GM21786 (cell line): ENCODE data around the gene ARFGEF2.

ENCODE experiments used
- ATAC-seq: cut with Tn5 transposase; IDR thresholded peaks from one replicate; pipeline ENCODE4 v1.9.1; 2021; ENCODE audit not compliant: unreplicated experiment

Gene ARFGEF2

DNA sequence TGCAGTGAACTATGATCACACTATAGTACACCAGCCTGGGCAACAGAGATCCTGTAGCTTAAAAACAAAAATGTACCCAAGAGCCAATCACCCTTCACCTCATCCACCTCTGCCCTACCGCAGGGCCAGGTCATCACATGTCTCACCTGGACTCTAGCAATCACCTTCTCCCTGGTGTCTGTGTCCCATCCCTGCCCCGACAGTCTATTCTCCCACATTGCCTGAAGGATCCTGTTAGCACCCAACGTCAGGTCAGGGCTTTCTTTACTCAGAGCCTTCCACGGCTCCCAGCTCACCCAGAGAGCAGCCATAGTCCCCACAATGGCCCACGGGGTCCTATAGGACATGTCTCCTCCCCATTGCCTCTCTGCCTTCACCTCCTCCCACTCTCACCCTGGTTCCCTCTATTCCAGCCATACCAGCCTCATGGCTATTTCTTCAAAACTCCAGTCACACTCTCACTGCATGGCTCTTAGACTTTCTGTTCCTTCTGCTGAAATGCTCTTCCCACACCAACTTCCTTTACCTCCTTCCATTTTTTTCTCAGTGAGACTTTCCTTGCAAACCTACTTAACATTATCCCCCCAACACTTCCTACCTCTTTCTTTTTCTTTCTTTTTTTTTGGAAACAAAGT, 22.5 kb upstream of the ARFGEF2 start:
- no peak for ATAC-seq

DNA sequence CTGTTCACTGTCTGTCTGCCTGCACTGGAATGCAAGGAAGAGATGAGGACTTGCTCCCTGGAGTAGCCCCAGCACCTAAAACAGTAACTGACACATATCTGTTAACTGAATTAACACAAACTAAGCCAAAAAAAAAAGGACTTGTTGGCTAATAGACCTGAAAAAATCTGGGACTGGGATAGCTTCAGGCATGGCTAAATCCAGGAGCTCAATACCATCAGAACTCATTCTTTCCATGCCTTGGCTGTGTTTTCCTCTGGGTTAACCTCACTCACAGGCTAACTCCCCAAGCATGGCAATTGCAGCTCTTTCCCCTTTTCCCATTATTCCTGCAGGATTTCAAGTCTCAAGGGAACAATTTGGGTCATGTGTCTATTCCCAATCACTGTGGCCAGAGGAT, 21.6 kb upstream of the ARFGEF2 start:
- ATAC-seq: no peak

DNA sequence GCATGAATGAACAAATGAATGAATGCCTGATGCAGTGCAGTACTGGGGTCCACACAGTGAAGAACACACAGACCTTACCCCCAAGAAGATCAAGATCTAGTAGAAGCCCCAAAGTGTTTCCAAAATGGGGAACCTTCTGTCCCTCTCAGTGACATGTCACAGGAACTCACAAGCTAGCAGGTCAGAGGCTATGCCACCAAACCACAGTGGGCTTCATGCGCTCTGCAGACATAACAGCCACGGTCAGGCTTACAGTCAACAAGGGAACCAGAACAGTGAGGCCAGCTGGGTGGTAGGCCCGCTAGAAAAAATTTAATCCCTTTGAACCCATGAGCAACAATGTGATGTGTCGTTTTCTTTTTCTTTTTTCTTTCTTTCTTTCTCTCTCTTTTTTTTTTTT, 20.2 kb upstream of the ARFGEF2 start:
- no peak for ATAC-seq

DNA sequence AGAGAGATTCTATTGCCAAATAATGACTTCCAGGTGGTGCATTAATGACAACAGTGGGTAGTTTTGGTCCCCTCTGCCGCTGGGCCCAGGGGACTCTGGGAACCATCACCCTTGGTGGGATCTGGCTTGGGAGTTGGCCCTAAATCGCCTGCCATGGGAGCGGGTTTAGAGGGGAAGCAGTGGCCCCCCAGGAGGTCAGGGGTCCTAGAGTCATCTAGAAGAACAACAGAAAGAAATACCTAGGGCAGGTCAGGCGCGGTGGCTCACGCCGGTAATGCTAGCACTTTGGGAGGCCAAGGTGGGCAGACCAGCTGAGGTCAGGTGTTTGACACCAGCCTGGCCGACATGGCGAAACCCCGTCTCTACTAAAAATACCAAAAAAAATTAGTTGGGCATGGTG, 17.8 kb upstream of the ARFGEF2 start:
- ATAC-seq: no peak

DNA sequence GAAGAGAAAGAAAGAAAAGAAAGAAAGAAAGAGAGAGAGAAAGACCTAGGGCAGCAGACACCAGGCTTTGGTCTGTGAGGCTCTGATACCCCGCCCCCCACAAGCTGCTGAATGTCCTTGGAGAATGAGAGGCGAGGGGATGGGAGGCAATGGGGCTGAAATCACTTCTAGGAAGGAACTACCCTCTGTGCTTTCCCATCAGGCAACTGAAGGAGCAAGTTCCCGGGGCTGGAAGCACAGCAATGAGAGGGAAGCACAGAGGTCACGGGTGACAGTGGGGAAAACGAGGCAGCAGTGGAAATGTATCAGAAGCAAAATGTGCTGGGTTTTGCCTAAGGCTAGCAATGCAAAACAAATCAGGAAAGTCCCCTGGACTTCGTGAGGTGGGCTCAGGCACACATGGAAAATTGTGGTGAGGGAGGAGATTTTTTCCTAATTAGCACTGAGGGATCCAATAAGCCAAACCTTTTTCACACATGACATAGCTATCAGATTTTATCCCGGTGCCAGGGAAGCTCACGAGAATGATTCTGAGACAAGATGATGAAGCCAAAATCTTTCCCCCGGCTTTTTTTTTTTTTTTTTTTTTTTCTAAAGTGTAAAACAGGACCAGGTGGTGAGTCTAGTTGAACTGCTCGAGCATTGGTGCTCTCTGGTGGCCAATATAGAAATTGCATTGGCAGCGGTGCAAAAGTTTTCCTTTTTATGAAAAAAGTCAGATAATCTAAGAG, 16.8 kb upstream of the ARFGEF2 start:
- ATAC-seq: no peak

DNA sequence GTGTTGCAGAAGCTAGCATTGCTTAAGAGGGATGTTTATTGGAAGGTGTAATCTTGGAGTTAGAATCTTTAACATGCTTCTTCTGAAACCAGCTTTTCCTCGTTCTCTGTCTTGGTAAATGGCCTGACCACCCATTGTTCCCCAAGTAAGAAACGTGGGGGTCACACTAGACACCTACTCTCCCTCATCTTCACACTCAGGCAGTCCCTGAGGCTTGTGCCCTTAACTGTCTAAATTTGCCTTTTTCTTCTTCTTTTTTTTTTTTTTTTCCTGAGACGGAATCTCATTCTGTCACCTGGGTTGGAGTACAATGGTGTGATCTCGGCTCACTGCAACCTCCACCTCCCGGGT, 16.2 kb upstream of the ARFGEF2 start:
- ATAC-seq: no peak

DNA sequence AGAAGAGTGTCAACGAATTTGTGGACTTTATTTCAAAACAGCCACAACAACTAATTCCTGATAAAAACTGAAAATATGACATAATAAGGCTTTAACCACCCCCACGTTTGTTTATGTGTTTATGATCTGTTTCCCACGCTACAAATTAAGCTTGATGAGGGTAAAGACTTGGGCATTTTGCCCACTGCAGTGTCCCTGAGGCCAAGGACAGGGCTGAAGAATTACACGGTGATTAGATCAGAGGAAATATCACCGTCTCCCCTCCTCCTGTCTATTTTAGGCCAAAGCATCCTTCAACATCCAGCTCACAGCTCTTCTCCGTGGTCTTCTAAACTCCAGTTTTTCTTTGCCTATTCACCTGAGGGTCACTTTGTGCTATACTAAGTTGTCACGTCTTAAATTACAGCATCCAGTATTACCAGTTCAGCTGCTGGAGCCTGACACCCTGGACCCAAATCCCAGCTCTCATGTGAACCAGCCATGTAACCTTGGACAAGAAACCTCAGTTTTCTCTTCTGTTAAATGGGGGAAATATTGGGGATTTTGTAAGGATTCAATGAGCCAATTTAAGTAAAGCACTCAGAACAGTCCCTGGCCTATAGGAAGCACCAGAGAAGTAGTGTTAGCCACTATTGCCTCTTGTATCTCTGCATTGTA, 15.2 kb upstream of the ARFGEF2 start:
- ATAC-seq: no peak

DNA sequence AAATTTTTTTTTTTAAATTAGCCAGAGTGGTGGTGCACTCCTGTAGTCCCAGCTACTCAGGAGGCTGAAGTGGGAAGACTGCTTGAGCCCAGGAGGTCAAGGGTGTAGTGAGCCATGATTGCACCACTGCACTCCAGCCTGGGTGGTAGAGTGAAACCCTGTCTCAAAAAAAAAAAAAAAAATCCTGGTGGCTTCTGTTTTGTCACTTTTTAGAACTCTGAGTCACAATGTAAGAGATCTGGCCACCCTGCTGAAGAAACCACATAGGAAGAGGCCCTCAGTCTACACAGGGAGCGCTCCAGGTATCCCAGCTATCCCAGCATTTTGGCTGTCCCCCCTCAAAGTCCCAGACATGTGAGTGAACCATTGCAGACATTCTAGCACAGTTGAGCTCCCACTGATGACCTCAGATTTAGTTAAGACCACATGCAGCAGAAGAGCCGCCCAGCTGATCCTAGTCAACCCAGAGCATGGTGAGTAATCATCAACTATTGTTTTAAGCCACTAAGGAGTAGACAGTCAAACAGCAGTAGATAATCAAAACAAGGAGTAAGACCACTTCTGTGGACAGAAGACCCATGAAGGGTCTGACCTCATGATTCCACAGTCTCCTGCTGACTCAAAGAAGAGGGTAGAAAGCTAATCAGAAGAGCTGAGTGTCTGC, 12.7 kb upstream of the ARFGEF2 start:
- no peak for ATAC-seq

DNA sequence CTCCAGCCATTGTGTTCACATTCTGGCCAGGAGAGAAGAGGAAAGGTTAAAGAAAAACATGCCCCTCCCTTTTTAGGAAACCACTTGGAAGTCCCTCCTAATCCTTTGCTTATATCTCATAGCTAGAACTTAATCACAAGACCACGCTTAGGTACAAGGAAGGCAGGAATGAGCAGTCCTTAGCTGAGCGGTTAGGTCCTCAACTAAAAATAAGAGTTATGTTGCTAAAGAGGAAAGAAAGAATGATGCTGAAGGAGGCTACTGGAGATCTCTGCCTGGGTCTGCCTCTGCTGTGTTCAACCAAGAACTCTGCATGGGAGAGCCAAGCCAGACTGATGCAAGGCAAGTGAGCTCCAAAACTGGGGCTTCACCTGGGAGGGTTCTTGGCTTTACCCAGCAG, 11.6 kb upstream of the ARFGEF2 start:
- ATAC-seq: no peak

DNA sequence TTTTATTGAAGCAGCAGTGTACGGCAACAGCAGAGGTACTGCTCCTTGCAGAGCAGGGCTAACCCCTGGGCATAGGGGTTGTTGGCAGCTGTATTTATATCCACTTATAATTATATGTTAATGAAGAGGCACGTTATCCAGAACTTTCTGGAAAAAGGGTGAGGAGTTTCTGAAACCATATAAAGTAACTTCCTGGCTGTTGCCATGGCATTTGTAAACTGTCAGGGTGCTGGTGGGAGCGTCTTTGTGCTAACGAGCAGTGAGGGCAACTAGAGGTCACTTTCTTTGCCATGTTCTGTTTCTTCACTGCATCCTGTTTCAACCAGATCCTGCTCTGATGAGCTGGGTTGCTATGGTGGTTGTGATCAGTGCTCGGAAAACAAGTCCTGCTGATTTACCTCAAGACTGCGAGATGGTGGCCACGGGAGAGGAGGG, 11.1 kb upstream of the ARFGEF2 start:
- ATAC-seq: no peak

DNA sequence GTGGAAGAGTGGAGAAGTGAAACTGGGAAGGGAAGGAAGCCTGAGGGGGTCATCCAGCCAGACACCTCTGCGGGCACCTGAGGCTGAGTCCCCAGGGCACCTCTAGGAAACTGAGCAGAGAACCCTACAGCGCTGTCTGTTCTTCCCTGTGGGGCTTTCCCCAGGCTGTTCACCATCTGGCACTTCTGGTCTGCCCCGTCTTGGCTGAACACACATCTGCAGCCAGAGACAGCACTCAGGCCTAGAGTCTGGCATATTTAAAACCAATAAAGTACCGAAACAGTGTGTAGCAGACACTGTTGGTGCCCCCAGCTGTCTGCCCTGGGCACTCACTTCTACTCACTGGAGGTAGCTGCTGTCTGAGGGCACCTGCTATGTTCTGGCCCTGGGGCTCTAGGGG, 9.4 kb upstream of the ARFGEF2 start:
- ATAC-seq: peak; percentile 92

DNA sequence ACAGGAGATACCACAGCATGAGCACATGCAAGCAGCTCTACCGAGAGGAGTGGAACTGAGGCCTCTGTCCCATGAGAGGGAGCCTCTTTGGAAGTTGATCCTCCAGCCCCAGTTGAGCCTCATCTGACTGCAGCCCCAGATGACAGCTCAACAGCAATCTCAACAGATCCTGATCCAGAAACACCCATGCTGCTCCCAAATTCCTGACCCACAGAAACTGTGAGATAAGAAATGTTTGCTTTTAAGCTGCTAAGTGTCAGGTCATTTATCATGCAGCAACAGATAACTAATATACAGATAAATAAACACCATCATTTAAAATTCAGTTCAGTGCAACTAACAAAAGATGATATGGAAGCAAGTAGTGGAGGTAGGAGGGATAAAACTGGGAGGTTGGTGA, 4.8 kb upstream of the ARFGEF2 start:
- ATAC-seq: no peak

DNA sequence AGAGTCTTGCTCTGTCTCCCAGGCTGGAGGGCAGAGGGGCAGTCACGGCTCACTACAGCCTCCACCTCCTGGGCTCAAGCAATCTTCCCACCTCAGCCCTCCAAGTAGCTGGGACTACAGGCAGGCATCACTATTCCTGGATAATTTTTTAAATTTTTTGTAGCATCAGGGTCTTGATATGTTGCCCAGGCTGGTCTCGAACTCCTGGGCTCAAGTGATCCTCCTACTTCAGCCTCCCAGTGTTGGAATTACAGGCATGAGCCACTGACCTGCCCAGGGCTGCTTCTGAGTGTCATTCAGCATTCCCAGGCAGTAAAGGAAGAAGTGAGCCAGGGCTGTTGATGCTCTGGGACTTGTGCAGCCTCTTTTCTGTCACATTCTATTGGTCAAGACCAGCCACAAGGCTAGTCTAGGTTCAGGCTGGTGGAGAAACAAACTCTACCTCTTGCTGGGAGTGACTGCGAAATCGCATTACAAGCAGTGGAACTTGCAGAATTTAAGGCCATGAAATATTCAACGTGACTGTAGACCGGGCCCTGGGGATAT, 2.1 kb upstream of the ARFGEF2 start:
- ATAC-seq: no peak

DNA sequence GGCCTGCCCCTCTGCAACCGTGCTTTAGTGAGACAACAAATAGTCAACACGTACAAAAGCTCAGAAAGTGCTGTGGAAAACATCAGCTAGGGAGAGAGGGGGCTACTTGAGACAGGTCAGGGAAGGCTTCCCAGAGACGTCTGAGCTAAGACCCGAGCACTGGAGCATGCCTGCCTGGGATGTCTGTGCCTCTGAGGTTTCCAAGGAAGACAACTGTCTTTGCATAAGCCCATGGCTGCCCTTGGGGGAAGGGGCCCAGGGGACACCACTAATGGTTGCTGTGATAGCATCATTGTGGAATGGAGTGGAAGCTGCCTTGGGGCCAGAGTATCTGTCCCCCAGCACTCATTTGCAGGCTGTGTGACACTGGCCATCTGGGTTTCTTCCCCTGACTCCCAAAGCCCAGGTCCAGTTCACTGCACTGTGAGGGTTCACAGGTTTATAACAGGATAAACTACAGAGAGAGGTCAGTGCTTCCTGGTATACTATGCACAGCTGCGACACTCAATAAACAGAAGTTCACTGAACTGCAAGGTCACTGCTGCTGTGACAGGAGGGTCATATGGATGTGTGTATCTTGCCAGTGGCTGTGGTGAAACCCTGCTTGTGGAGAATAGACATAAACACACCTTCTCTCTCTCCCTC, 1.5 kb upstream of the ARFGEF2 start:
- no peak for ATAC-seq

DNA sequence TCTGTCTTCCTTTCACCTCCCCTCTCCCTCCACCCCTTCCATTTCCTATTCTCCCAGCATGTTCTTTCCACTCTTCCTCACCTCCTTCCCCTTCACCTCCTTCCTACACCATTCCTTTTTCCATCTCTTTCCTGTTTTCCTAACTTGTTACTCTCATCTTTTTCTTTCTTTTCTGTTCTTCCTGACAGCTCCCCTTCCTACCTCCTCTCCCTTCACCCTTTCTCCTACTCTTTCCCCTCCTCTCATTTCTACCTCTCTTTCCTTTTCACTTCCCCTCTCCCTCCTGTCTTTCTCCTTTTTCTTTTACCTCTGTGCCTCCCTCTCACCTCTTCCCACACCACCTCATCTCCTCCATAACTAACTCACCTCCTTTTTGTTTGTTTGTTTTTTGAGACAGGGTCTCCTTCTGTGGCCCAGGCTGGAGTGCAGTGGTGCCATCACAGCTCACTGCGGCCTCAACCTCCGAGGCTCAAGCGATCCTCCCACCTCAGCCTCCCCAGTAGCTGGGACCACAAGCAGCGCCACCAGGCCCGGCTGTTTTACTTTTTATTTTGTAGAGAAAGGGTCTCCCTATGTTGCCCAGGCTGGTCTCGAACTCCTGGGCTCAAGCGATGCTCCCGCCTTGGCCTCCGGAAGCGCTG, 864 bp upstream of the ARFGEF2 start:
- ATAC-seq: no peak

DNA sequence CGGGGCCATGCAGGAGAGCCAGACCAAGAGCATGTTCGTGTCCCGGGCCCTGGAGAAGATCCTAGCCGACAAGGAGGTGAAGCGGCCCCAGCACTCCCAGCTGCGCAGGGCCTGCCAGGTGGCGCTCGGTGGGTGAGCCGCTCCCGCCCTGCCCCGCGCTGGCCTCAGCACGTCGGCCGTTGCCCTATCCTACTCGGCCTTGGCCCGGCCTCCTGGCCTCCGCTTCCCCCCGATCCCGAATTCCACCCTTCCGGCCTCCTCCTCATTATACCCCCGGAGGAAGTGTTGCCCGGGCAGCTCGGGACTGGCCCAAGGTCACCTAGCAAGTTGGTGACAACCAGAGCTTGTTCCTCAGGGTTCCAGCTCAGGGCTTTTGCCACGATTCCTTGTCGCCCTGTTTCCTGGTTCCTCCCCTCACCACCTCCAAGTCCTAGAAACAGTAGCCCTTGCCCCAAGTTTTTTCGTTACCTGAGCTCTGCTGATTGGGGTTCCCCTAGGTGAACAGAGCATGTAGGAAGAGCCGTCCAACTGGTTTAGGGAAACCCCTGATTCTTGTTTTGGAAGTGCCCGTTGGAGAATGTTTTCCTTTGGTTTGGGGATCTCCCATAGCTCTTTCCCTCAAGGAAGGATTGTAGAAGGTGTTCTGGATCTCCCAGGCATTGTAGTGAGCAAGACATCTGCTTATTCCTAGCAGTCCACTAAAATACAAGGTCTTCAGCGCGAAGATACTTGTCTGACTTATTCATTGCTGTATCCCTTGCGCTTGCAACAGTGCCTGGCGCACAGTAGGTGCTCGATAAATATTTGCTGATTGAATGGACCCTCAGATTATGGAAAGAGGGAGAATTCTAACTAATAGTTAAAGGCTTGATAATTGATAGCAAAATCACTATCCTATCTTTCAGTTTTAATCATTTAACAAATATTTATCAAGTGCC, 641 bp downstream of the ARFGEF2 start:
- ATAC-seq: peak; percentile 33

DNA sequence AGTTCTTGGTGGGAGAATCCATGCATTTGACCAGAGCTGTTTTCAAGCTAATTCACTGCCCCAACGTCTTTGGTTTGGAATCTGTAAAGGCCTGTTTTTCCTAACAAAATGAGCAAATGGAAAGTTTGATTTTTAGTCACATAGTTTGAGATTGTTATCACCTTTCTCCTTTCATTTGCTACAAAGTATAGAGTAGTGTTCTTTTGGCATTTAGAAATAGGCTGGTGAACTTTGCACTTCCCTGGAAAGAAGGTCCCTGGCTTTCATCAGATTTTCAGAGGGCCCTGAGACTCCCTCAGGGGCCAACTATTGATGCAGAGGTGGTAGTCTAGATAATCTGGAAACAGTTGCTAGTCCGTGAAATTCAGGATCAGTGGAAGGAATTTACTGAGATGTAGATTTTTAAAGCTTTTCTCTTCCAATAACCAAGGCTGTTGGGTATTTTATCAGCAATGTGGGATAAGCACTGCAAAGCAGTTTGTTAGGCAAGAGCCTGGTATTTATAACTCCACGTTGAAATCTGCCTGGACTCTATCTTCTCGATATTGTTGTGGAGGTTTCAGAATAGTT, 1.7 kb downstream of the ARFGEF2 start:
- ATAC-seq: no peak

DNA sequence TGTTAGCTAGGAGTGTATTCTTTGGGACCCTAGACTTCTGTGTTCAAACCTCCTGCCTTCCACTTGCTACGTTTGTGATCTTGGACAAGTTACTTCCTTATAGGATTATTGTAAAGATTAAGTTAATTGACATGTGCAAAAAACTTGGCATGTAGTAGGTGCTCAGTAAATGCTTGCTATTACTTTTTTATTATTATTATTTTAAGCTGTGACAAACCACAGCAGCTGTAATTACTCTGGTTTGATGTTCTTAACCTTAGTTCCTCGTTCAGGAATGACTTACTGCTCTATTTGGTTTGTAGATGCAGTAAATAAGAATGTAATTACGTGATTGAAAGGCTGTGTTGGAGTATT, 3.2 kb downstream of the ARFGEF2 start:
- ATAC-seq: no peak

DNA sequence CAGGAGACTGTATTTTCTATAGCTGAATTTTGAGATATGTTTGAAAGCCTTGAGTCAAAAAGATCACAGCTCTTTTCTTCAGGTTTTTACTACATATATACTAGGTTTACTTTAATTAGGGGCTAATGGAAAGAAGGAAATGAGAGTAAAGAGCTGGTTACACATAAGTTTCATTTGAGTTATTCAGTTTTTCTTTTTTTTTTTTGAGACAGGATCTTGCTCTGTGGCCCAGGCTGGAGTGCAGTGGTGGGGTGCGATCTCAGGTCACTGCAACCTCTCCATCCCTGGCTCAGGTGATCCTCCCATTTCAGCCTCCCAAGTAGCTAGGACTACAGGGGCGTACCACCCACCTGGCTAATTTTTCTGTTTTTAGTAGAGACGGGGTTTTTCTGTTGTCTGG, 4.8 kb downstream of the ARFGEF2 start:
- no peak for ATAC-seq
